NK-92 (cell line): ENCODE measurements around the gene OVAAL.

Experiments
- DNase-seq: peaks from one replicate; lab custom pipeline; 2025; ENCODE audit not compliant: unreplicated experiment; lab: John Stamatoyannopoulos, UW

The OVAAL gene

GRCh38 chr1:180558664-180559063 lies at the start of gene OVAAL:
TSS of gene OVAAL (plus strand) at chr1:180558964.
- DNase-seq = no peak

- no peak for DNase-seq
Observed at GRCh38 chr1:180510882-180511281, 47.9 kb upstream of the OVAAL start.

GRCh38 chr1:180513531-180513930 lies 45.2 kb upstream of the OVAAL start:
- no peak for DNase-seq

- no peak for DNase-seq
Observed at GRCh38 chr1:180515364-180515763, 43.4 kb upstream of the OVAAL start.

- no peak for DNase-seq
Observed at GRCh38 chr1:180515857-180516388, 42.8 kb upstream of the OVAAL start.

GRCh38 chr1:180519846-180520245 lies 38.9 kb upstream of the OVAAL start:
- no peak for DNase-seq

GRCh38 chr1:180521474-180522212 lies 37.1 kb upstream of the OVAAL start:
- DNase-seq = no peak

- no peak for DNase-seq
Observed at GRCh38 chr1:180522213-180522515, 36.6 kb upstream of the OVAAL start.

- no peak for DNase-seq
Observed at GRCh38 chr1:180524160-180524914, 34.4 kb upstream of the OVAAL start.

GRCh38 chr1:180524915-180525714 lies 33.6 kb upstream of the OVAAL start:
- no peak for DNase-seq

- no peak for DNase-seq
Observed at GRCh38 chr1:180525715-180526039, 33.1 kb upstream of the OVAAL start.

GRCh38 chr1:180527101-180527669 lies 31.6 kb upstream of the OVAAL start:
- no peak for DNase-seq

- DNase-seq = no peak
Observed at GRCh38 chr1:180528868-180529470, 29.8 kb upstream of the OVAAL start.

- DNase-seq = no peak
Observed at GRCh38 chr1:180530501-180530900, 28.3 kb upstream of the OVAAL start.

- no peak for DNase-seq
Observed at GRCh38 chr1:180532854-180533253, 25.9 kb upstream of the OVAAL start.

GRCh38 chr1:180533266-180533987 lies 25.3 kb upstream of the OVAAL start:
- DNase-seq = no peak

- no peak for DNase-seq
Observed at GRCh38 chr1:180534214-180534613, 24.6 kb upstream of the OVAAL start.

- no peak for DNase-seq
Observed at GRCh38 chr1:180535418-180535999, 23.3 kb upstream of the OVAAL start.

- no peak for DNase-seq
Observed at GRCh38 chr1:180536821-180537372, 21.9 kb upstream of the OVAAL start.

GRCh38 chr1:180539136-180539535 lies 19.6 kb upstream of the OVAAL start:
- DNase-seq = no peak
